Activated CD8-positive, alpha-beta memory T cell treated with anti-CD3 and anti-CD28 coated beads for 36 hours (primary cell): ENCODE results near the gene LIPI. TPM values are rescaled to one million over a fixed set of nuclear protein-coding genes. Genes with fewer than 3 reads are reported as not detected.
"Not testable (repeated sequence)": the region's sequence is repeated elsewhere in the genome, so short reads cannot be mapped to it uniquely, and the experiment has no call there.

Source experiments
- CTCF ChIA-PET: fragments of 350-600 bp; sonication (Branson Sonifier 250); formaldehyde crosslinking; loops from one replicate; lab custom pipeline; 2021; ENCODE audit warnings: antibody characterized with exemption; lab: Charles Lee
- POLR2A ChIA-PET: fragments of 350-600 bp; sonication (Branson Sonifier 250); formaldehyde crosslinking; loops from one replicate; lab custom pipeline; 2021; ENCODE audit warnings: antibody characterized with exemption; lab: Charles Lee
- total RNA-seq, 2 experiments: library from RNA; stranded (reverse); gene quantifications; one replicate each; pipeline ENCODE4 v1.2.3, GENCODE V29; 2021

LIPI gene
- total RNA-seq, 2 experiments from 2014 or later, result not detected

- CTCF ChIA-PET, result no interaction called here
- POLR2A ChIA-PET, result no interaction called here
Observed at GRCh38 chr21:14121719-14122118, 89.0 kb downstream of the LIPI start.

GRCh38 chr21:14120091-14120734 lies 90.5 kb downstream of the LIPI start:
- POLR2A ChIA-PET, result no interaction called here
- CTCF ChIA-PET, result no interaction called here

- ChIA-PET POLR2A (no interaction called here), CTCF (no interaction called here)
Observed at GRCh38 chr21:14119038-14119437, 91.7 kb downstream of the LIPI start.

GRCh38 chr21:14116080-14116481 lies 94.7 kb downstream of the LIPI start:
- CTCF ChIA-PET, result no interaction called here
- POLR2A ChIA-PET, result no interaction called here

- ChIA-PET CTCF (no interaction called here), POLR2A (no interaction called here)
Observed at GRCh38 chr21:14115646-14116045, 95.1 kb downstream of the LIPI start.

- CTCF ChIA-PET, result no interaction called here
- POLR2A ChIA-PET, result no interaction called here
Observed at GRCh38 chr21:14114251-14114650, 96.5 kb downstream of the LIPI start.

- POLR2A ChIA-PET, result not testable (repeated sequence)
Observed at GRCh38 chr21:14104564-14104963, 106.2 kb downstream of the LIPI start.

GRCh38 chr21:14099570-14099969 lies 111.2 kb downstream of the LIPI start:
- POLR2A ChIA-PET, result no interaction called here
- CTCF ChIA-PET, result no interaction called here

More at GRCh38 chr21:14104564-14104963, 106.2 kb downstream of the LIPI start:
- CTCF ChIA-PET, result not testable (repeated sequence)

- ChIA-PET POLR2A (no interaction called here), CTCF (no interaction called here)
Observed at GRCh38 chr21:14097881-14098499, 112.8 kb downstream of the LIPI start.

GRCh38 chr21:14096577-14096976 lies 114.2 kb downstream of the LIPI start:
- CTCF ChIA-PET, result no interaction called here

GRCh38 chr21:14096172-14096571 lies 114.6 kb downstream of the LIPI start:
- CTCF ChIA-PET, result no interaction called here
- POLR2A ChIA-PET, result no interaction called here

More at GRCh38 chr21:14096577-14096976, 114.2 kb downstream of the LIPI start:
- POLR2A ChIA-PET, result no interaction called here

GRCh38 chr21:14095056-14095455 lies 115.7 kb downstream of the LIPI start:
- POLR2A ChIA-PET, result no interaction called here
- CTCF ChIA-PET, result interaction anchor here (0.7 kb wide), 1 partner anchor 1388 kb away, joined by 5 read pairs; no protein-coding TSS in a partner anchor

GRCh38 chr21:14092834-14093560 lies 117.8 kb downstream of the LIPI start:
- ChIA-PET CTCF (no interaction called here), POLR2A (no interaction called here)

- CTCF ChIA-PET, POLR2A ChIA-PET: not testable (repeated sequence)
Observed at GRCh38 chr21:14090184-14090583, 120.6 kb downstream of the LIPI start.

- CTCF ChIA-PET, result no interaction called here
- POLR2A ChIA-PET, result no interaction called here
Observed at GRCh38 chr21:14088391-14088790, 122.4 kb downstream of the LIPI start.

- ChIA-PET CTCF (no interaction called here), POLR2A (no interaction called here)
Observed at GRCh38 chr21:14086553-14086952, 124.2 kb downstream of the LIPI start.

- POLR2A ChIA-PET, result no interaction called here
- CTCF ChIA-PET, result no interaction called here
Observed at GRCh38 chr21:14084701-14085100, 126.1 kb downstream of the LIPI start.

- CTCF ChIA-PET, result no interaction called here
- POLR2A ChIA-PET, result no interaction called here
Observed at GRCh38 chr21:14084068-14084501, 126.7 kb downstream of the LIPI start.

GRCh38 chr21:14080764-14081096 lies 130.0 kb downstream of the LIPI start:
- ChIA-PET CTCF (no interaction called here), POLR2A (no interaction called here)

GRCh38 chr21:14080040-14080763 lies 130.6 kb downstream of the LIPI start:
- CTCF ChIA-PET, result no interaction called here
- POLR2A ChIA-PET, result no interaction called here
